Activated naive CD8-positive, alpha-beta T cell treated with anti-CD3 and anti-CD28 coated beads, Interleukin-2, amount 50 U/mL, for 16 hours (primary cell): ENCODE data around the gene CYTH4.
"Not testable (repeated sequence)": the region's sequence is repeated elsewhere in the genome, so short reads cannot be mapped to it uniquely, and the experiment has no call there.

Experiments
- DNase-seq: peaks from one replicate; pipeline ENCODE4 v3.0.0-alpha.2; 2020; ENCODE audit warnings: low read depth, low spot score

Gene CYTH4

GRCh38 chr22:37248251-37248650, 34.1 kb upstream of the CYTH4 start:
- no peak for DNase-seq

GRCh38 chr22:37249986-37250385, 32.3 kb upstream of the CYTH4 start:
- no peak for DNase-seq

GRCh38 chr22:37251836-37252235, 30.5 kb upstream of the CYTH4 start:
- not testable (repeated sequence) for DNase-seq

- no peak for DNase-seq
These were observed 29.1 kb upstream of the CYTH4 start for GRCh38 chr22:37253126-37253660.

GRCh38 chr22:37254209-37254866, 28.0 kb upstream of the CYTH4 start:
- no peak for DNase-seq

- DNase-seq, result no peak
These were observed 27.5 kb upstream of the CYTH4 start for GRCh38 chr22:37254867-37255233.

- DNase-seq, result no peak
These were observed 26.7 kb upstream of the CYTH4 start for GRCh38 chr22:37255558-37256006.

GRCh38 chr22:37256075-37256726, 26.1 kb upstream of the CYTH4 start:
- no peak for DNase-seq

- no peak for DNase-seq
These were observed 24.1 kb upstream of the CYTH4 start for GRCh38 chr22:37258005-37258752.

GRCh38 chr22:37258753-37259401, 23.4 kb upstream of the CYTH4 start:
- DNase-seq, result no peak

- DNase-seq, result no peak
These were observed 22.7 kb upstream of the CYTH4 start for GRCh38 chr22:37259540-37260029.

- DNase-seq, result no peak
These were observed 22.0 kb upstream of the CYTH4 start for GRCh38 chr22:37260155-37260795.

GRCh38 chr22:37260901-37261336, 21.4 kb upstream of the CYTH4 start:
- no peak for DNase-seq

- no peak for DNase-seq
These were observed 20.0 kb upstream of the CYTH4 start for GRCh38 chr22:37262346-37262745.

- DNase-seq, result no peak
These were observed 18.1 kb upstream of the CYTH4 start for GRCh38 chr22:37263966-37264887.

- no peak for DNase-seq
These were observed 15.7 kb upstream of the CYTH4 start for GRCh38 chr22:37266581-37267134.

GRCh38 chr22:37267135-37267587, 15.1 kb upstream of the CYTH4 start:
- peak; percentile 45 for DNase-seq

GRCh38 chr22:37267661-37268413, 14.5 kb upstream of the CYTH4 start:
- no peak for DNase-seq
